ENCODE measurements around the gene PRKCG. TPM values are rescaled to one million over a fixed set of nuclear protein-coding genes. Genes with fewer than 3 reads are reported as not detected.
A peak's percentile ranks its signal among the peaks of the same experiment; 100 is the strongest.

Gene PRKCG
- total RNA-seq, 1 experiment from 2014 or later, result 0.03 TPM

DNA sequence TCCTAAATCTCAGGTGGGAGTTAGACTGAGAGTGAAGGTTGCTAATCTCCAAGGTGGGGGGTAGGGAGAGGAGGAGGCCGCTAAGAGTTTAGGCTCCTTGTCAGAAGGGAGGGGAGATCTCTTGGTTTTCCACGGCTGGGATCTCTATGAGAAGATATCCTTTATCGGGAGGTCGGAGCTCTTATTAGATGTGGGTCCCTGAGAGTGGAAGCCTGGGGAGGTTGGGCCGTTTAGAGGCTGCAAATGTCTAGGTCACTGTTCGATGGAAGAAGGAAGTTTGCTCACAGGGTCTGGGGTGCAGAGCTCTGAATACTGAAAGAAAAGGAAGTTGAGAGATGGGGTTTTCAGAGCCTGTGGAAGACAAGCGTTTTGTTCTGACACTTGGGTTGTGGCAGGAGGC is 10.5 kb upstream of the PRKCG start:
- DNase-seq (ENCODE audit: low spot score), result peak; percentile 50

DNA sequence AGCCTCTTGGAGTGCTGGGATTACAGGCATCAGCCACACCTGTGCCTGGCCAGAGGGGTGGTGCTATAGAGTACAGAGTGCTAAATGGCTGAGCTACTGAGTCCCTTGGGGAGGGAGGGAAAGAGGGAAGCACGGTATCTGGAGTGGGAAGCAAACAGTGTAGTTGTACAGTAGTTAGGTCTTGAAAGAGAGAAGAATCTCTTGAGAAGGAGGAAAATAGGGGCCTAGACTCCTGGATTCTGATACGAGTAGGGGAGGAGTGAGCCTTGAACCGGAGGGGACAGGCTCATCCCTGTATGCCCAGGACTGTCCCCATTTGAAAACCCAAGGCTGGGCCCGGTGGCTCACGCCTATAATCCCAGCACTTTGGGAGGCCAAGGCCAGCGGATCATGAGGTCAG is 9.2 kb upstream of the PRKCG start:
- peak; percentile 52 for DNase-seq (ENCODE audit: low spot score)

DNA sequence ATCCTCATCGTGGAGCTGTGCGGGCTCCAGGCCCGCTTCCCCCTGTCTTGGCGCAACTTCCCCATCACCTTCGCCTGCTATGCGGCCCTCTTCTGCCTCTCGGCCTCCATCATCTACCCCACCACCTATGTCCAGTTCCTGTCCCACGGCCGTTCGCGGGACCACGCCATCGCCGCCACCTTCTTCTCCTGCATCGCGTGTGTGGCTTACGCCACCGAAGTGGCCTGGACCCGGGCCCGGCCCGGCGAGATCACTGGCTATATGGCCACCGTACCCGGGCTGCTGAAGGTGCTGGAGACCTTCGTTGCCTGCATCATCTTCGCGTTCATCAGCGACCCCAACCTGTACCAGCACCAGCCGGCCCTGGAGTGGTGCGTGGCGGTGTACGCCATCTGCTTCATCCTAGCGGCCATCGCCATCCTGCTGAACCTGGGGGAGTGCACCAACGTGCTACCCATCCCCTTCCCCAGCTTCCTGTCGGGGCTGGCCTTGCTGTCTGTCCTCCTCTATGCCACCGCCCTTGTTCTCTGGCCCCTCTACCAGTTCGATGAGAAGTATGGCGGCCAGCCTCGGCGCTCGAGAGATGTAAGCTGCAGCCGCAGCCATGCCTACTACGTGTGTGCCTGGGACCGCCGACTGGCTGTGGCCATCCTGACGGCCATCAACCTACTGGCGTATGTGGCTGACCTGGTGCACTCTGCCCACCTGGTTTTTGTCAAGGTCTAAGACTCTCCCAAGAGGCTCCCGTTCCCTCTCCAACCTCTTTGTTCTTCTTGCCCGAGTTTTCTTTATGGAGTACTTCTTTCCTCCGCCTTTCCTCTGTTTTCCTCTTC is 8.0 kb upstream of the PRKCG start:
- no peak for DNase-seq (ENCODE audit: low spot score)

DNA sequence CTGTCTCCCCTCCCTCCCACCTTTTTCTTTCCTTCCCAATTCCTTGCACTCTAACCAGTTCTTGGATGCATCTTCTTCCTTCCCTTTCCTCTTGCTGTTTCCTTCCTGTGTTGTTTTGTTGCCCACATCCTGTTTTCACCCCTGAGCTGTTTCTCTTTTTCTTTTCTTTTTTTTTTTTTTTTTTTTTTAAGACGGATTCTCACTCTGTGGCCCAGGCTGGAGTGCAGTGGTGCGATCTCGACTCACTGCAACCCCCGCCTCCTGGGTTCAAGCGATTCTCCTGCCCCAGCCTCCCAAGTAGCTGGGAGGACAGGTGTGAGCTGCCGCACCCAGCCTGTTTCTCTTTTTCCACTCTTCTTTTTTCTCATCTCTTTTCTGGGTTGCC is 7.4 kb upstream of the PRKCG start:
- DNase-seq (ENCODE audit: low spot score), result no peak

DNA sequence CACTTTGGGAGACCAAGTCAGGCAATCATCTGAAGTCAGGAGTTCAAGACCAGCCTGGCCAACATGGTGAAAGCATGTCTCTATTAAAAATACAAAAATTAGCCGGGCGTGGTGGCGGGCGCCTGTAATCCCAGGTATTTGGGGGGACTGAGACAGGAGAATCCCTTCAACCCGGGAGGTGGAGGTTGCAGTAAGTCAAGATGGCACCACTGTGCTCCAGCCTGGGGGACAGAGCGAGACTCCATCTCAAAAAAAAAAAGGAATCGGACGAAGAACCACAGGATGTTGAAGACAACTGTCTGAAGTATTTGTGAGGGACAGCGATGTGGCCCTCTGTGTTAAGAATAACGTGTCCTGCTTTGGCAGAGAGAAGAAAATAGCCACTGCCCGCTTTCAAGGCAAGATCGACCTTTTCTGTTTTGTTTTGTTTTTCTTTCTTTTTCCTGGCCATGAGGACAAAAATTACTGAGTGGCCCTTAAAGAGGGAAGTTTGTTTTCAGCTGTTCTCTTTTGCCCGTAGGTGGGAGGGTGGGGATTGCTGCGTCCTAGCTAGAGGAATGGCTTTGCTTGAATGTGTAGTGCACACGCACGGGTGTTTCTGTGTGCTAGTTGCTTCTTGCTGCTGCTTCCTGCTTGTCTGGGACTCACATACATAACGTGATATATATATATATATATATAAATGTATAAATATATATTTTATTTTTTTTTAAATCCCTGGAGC is 6.2 kb upstream of the PRKCG start:
- peak; percentile 36 for DNase-seq (ENCODE audit: low spot score)

DNA sequence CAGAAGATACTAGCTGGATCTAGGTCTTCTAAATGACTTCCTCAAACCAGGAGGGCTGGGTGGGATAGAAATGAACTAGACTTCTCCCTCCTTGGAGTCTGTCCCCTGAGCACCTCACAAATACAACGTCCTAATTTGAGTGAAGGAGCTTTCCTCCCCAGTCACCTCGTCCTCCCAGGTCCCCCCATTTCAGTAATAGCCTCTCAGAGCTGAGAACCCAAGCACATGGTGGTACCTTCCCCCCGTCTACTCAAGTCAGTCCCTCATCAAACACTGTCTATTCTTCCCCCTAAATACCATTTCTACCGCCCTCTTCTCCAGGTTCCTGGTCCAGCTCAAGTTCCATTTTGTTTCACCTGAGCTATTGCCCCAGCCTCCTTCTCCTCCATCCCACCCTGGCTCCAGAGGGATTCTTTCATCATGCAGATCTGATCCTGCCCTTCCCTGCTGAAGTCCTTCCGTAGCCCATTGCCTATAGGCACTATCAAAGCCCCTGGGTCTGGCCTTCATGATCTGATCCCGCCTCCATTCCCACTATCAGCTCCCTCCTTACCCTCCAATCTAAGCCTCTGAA is 5.3 kb upstream of the PRKCG start:
- DNase-seq (ENCODE audit: low spot score), result peak; percentile 62

DNA sequence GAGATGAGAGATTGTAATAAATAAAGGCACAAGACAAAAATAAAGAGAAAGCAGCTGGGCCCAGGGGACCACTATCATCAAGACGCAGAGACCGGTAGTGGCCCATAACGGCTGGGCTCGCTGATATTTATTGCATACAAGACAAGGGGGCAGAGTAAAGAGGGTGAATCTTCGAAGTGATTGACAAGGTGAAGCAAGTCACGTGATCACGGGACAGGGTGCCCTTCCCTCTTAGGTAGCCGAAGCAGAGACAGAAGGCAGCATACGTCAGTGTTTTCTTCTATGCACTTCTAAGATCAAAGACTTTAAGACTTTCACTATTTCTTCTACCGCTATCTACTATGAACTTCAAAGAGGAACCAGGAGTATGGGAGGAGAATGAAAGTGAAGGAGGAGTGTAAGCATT is 4.6 kb upstream of the PRKCG start:
- peak; percentile 73 for DNase-seq (ENCODE audit: low spot score)

DNA sequence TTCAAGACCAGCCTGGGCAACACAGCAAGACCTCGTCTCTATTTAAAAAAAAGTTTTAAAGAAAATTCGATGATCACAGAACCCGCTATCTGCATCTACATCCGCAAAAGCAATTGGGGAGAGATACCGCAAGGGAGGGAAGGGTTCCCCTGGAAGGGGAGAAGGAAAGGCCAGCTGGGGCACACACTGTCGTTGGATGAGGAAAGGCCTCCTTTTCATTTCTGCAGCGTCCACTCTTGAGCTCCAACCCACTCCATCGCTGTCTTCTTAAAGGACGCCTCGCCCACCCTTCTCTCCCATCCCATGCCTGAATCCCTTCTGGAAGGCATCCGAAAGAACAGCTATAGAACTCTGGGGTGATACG is 3.2 kb upstream of the PRKCG start:
- DNase-seq (ENCODE audit: low spot score), result no peak

DNA sequence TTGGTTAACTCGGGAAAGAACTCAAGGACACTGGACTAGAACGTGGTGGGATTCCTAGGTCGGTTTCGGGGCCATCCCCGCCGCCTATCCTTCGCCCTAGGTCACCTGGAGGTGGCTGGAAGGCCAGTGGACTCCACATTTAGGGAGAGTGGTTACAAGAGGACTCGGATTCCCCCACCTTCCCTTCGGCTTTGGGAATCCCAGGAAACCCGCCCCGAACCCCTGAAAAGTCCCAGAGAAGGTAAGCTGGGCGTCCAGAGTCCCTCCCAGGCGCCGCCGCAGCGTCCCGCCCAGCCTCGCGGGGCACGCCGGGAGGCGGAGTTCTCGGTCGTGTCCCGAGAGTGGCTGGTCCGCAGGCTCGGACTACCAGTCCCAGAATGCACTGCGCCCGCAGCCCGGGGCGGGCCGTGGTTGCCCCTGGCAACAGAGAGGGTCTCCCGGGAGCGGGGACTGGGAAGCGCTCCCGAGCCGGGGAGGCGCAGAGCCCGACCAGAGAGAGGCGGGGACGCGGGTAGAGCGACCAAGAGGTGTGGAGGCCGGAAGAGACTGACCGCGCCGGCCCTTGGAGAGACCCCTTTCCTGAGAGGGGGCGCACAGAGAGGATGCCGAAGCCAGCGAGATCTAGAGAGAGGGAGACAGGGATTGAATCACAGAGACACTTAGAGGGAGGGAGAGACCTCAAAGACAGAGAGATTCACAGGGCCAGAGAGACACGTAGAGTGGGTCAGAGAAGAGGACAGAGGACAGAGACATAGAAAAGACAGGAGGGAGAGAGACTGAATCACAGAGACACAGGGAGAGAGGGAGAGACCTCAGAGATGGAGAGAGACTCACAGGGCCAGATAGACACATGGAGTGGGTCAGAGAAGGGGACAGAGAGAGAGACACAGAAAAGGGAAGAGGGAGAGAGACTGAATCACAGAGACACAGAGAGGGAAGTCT is 2.6 kb upstream of the PRKCG start:
- DNase-seq (ENCODE audit: low spot score), result peak; percentile 95

DNA sequence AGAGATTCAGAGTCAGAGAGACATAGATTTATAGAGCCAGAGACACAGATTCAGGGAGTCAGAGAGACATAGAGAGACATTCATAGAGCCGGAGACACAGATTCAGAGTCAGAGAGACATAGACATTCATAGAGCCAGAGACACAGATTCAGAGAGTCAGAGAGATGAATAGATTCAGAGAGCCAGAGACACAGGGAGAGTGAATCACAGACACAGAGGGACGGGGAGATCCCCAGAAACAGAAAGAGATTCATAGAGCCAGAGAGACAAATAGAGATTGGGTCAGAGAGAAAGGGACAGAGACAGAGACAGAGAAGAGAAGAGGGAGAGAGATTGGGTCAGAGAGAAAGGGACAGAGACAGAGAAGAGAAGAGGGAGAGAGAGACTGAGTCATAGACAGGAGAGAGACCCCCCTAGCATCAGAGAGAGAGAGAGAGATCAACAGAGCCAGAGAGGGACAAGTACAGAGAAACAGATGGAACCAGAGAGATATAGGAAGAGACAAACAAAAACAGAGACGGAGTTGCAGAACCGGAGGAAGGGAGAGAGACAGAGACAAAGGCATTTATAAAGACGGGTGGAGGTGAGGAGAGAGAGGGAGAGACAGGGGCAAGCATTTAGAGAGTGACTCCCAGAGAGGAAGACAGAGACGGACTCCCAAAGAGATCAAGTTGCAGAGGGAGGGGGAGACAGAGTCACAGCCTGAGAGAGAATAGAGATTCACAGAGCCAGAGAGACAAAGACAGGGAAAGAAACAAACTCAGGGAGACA is 1.1 kb upstream of the PRKCG start:
- no peak for DNase-seq (ENCODE audit: low spot score)

DNA sequence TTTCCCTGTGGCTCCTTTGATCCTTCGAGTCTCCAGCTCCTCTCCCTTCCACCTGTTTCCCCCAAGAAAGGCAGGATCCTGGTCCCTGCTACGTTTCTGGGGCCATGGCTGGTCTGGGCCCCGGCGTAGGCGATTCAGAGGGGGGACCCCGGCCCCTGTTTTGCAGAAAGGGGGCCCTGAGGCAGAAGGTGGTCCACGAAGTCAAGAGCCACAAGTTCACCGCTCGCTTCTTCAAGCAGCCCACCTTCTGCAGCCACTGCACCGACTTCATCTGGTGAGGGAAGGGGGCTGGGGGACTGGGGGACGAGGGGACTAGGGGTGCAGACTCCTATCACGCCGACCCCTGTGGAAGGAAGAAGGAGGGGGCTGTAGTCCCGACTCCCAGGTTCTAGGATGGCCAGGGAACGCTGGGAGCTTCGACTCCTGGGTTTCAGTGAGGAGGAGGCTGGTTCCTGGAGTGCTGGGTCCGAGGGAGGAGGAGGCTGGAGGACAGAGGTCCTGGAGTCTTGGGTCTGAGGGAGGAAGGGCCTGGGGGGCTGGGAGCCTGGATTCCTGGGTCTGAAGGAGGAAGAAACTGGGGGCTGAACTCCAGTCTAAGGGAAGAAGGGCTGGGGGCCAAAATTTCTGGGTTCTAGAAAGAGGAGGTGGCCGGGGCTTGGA is 524 bp downstream of the PRKCG start:
- no peak for DNase-seq (ENCODE audit: low spot score)

DNA sequence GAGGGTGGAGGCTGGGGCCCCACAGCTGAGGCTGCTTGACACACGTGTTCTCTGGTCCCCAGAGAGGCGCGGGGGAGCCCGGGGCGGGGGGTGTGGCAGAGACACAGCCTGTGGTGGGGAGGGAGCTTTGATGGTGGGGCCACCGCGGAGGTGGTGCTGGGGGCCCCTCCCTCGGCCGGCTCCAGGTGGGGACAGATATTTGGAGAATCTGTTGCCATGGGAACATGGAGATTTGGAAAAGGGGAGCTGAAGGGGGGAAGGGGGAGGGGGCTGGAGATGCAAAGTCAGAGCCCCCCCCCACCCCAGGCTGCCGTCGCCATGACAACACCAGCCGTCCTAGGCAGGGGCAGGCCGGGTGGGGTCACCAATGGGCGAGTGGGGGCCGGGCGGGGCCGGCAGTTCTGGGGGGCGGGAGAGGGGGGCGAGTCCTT is 1.2 kb downstream of the PRKCG start:
- DNase-seq (ENCODE audit: low spot score), result no peak

DNA sequence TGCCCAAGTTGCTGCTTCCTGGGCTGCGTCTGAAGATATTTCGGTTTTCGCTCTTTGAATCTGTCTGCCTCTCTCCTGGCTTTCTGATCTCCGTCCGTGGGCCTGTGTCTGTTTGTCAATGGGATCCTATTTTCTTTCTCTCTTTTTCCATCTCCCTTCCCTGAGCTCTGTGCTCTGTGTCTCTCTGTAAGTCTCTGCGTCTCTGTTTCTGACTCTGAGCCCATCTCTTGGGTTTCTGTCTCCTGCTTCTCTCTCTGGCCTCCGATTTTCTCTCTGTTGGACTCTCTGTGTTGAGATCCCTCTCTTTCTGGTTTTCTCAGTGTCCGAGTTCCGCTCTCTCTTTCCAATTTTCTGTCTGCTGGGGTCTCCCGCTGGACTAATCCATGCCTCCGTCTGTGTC is 1.7 kb downstream of the PRKCG start:
- DNase-seq (ENCODE audit: low spot score), result no peak

DNA sequence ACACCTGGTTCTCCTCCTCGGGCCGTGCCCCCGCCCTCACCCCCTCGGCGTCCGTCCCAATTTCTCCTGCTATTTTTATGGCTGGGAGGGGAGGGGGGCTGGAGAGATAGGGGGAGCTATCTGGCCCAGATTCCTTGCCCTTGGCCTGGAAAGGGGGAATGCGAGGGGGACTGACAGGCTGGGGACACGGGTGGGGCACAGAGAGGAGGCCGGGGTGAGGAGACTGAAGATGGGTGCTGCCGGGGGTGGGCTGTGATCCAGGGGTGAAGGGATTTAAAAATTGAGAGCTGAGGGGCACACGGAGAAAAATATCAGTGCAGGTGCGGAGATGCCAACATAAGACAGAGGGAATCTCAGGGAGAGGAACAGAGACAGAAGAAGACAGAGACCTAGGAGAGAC is 2.3 kb downstream of the PRKCG start:
- no peak for DNase-seq (ENCODE audit: low spot score)

DNA sequence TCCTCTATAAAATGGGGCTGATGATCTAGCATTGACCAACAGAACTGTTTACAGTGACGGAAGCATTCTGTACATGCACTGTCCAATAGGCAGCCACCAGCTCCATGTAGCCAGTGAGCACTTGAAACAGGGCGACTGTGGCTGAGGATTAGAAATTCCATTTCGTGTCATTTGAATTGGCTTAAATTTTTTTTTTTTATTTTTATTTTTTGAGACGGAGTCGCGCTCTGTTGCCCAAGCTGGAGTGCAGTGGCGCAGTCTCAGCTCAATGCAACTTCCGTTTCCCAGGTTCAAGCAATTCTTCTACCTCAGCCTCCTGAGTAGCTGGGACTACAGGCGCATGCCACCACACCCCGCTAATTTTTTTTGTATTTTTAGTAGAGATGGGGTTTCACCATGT is 3.0 kb downstream of the PRKCG start:
- no peak for DNase-seq (ENCODE audit: low spot score)

DNA sequence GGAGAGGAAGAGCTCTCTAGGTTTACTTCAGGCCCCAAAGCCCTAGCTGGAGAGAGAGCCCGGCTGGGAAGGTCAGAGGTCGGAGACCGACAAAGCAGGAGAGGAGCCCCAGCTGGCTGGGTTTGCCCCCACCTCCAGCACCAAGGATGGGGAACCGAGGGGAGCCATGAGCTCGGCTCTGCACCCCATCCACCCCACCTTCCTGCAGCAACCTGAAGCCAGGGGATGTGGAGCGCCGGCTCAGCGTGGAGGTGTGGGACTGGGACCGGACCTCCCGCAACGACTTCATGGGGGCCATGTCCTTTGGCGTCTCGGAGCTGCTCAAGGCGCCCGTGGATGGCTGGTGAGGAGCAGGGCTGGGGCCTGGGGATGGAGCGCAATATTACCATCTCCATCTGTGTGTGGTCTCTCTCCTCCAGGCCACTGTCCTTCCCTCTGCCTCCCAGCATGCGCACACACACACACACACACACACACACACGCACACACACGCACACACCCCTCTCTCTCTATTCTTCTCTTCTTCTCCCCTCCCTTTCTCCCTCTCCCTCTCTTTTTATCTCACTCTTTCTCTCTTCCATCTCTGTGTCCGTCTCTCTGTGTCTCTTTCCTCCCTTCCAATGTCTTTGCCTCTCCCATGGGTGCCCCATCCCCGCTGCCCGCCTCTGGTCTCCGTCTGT is 10.4 kb downstream of the PRKCG start:
- DNase-seq (ENCODE audit: low spot score), result no peak

DNA sequence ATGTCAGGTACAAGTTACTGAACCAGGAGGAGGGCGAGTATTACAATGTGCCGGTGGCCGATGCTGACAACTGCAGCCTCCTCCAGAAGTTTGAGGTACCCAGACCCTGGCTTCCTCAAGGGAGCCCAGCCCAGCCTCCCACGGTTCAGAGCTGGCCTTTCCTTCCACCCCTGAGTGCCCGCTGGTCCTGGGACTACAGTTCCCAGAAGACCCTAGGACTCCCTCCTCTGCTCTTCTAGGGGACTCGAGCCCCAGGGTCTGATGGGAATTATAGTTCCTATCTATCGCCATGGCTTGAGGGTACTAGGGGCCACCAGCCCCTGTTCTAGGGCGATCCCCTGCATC is 11.0 kb downstream of the PRKCG start:
- DNase-seq (ENCODE audit: low spot score), result peak; percentile 50

DNA sequence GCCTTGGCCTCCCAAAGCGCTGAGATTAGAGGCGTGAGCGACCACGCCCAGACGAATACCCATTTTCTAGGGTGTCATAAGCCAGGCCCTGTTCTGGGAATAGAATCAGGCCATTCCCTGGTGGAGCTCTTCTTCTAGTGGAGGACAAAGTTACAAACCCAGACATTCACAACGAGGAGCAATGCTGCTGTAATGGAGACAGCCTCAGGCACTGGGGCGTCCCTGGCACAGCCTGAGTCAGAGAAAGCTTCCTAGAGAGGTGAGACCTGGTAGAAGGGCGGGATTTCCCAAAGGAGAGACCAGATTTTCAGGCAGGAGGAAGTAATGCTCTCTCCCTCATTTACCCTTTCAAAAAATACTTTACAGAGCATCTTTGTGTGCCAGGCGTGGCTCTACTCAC is 12.7 kb downstream of the PRKCG start:
- DNase-seq (ENCODE audit: low spot score), result no peak

DNA sequence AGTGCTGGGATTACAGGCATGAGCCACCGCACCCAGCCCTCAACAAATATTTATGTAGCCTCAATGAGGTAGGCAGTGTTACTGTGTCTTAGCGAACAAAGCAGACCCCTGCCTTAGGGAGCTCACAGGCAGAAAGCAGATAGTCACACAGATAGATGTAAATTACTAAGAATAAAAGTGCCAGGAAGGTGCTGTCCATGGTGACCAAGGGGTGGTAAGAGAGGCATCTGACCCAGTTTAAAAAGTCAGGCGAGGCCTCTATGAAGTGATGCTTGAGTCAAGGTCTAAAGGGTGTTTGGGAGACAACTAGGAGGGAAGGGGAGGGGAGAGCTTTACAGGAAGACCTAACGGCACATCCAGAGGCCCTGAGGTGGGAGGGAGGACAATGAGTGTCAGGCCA is 14.7 kb downstream of the PRKCG start:
- DNase-seq (ENCODE audit: low spot score), result no peak

DNA sequence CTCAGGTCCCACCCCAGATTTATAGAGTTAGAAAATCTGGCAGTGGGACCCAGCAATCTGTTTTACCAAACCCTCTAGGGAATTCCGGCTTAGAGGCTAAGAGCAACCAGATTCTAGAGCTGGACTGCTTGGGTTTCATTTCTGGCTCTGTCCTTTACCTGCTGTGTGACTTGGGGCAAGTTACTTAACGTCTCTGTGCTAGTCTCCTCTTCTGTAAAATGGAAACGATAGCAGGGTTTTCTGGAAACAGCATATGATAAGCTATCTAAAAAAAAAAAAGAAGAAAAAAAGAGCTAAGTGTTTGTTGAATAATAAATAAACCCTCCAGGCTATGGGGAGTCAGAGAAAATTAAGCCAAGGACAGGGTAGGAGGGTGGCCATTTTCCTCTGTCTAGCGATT is 15.5 kb downstream of the PRKCG start:
- DNase-seq (ENCODE audit: low spot score), result no peak
